Testis (tissue), 2 donors: Measurements from ENCODE around the gene PLIN4.

Source experiments
- POLR2A ChIP-seq: fragments of 450-650 bp; IDR thresholded peaks from one replicate; pipeline ENCODE4 v1.6.1; 2017; ENCODE audit warnings: antibody characterized with exemption, mild to moderate bottlenecking, moderate library complexity
- TF ChIP-seq, protein P1 (sequence below), 3 experiments: fragments of 450-650 bp in 2 of 3; fragments of 200-600 bp in 1 of 3; sonication (generic) in 1 of 3; IDR thresholded peaks; one replicate each; pipeline ENCODE4 v1.5.1; 2016 to 2019; ENCODE audit warnings: antibody characterized with exemption in 3 of 3, mild to moderate bottlenecking in 2 of 3, moderate library complexity in 1 of 3

DNA sequence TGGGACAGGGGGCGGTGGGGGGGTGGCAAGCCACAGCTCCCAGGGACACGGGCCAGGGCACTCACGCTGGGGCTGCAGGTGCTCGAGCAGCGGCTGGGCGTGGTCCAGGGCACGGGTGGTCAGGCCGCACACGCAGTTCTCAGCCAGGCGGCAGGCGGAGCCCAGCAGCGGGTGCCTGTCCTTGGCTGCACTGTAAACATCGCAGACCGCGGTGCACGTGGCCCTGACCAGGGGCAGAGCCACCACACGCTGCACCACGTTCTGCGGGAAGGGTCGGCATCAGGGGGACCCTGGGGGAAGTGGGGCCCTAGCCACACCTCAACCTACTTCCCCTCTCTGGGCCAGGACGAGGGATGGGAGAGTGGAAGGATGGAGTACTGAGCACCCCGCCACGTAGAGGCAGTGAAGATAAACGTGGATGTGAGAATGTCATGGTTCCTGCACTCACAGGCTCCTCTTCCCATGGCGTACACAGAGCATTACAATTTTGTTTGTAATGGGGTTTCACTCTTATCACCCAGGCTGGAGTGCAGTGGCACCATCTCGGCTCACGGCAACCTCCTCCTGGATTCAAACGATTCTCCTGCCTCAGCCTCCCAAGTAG, 13.4 kb upstream of the PLIN4 start:
- TF ChIP-seq, protein P1, sequence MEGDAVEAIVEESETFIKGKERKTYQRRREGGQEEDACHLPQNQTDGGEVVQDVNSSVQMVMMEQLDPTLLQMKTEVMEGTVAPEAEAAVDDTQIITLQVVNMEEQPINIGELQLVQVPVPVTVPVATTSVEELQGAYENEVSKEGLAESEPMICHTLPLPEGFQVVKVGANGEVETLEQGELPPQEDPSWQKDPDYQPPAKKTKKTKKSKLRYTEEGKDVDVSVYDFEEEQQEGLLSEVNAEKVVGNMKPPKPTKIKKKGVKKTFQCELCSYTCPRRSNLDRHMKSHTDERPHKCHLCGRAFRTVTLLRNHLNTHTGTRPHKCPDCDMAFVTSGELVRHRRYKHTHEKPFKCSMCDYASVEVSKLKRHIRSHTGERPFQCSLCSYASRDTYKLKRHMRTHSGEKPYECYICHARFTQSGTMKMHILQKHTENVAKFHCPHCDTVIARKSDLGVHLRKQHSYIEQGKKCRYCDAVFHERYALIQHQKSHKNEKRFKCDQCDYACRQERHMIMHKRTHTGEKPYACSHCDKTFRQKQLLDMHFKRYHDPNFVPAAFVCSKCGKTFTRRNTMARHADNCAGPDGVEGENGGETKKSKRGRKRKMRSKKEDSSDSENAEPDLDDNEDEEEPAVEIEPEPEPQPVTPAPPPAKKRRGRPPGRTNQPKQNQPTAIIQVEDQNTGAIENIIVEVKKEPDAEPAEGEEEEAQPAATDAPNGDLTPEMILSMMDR (IDR thresholded peaks at IDR 0.05) = no peak
- no peak for TF ChIP-seq POLR2A
